Lower leg skin (tissue), 4 donors: ENCODE data around the gene STAT4. TPM values are rescaled to one million over a fixed set of nuclear protein-coding genes. Genes with fewer than 3 reads are reported as not detected.
A peak's percentile ranks its signal among the peaks of the same experiment; 100 is the strongest.

Source experiments
- DNase-seq, 2 donors: peaks; one replicate each; pipeline ENCODE4 v3.0.0-alpha.2; 2019; ENCODE audit warnings: low spot score in 2 of 2
- H3K4me3 ChIP-seq: fragments of 200-600 bp; sonication (generic); 2 replicates; pipeline ENCODE4 v1.5.1; 2017; ENCODE audit warnings: mild to moderate bottlenecking, low read depth; ENCODE audit not compliant: poor library complexity, severe bottlenecking
- CTCF ChIP-seq, 3 donors: fragments of 450-650 bp; IDR thresholded peaks; one replicate each; pipeline ENCODE4 v1.5.1; 2016; ENCODE audit warnings: antibody characterized with exemption in 3 of 3, mild to moderate bottlenecking in 3 of 3, moderate library complexity in 2 of 3
- POLR2A ChIP-seq, 2 donors: fragments of 450-650 bp; IDR thresholded peaks; one replicate each; pipeline ENCODE4 v1.6.1; 2016 to 2017; ENCODE audit warnings: antibody characterized with exemption in 2 of 2, mild to moderate bottlenecking in 1 of 2, moderate library complexity in 1 of 2
- WGBS, 2 donors: methylation state at CpG; one replicate each; pipeline ENCODE4 v1.1.5; 2018; 5-methylcytosine and 5-hydroxymethylcytosine counted together
- intact Hi-C: fragments of 100-400 bp; cut with DNase I; formaldehyde crosslinking; loops from one replicate; pipeline ENCODE4 v1.15.0; 2023; ENCODE audit warnings: low total_unique reads
- total RNA-seq, 4 donors: library from RNA; depleted of rRNA; stranded (reverse); fragments of >200 nt; gene quantifications; one replicate each; pipeline ENCODE4 v1.1.0, GENCODE V29; 2016

The STAT4 gene
- total RNA-seq, 4 donors from 2014 or later = 0.46 to 4.3 (median 1.3) TPM

DNA sequence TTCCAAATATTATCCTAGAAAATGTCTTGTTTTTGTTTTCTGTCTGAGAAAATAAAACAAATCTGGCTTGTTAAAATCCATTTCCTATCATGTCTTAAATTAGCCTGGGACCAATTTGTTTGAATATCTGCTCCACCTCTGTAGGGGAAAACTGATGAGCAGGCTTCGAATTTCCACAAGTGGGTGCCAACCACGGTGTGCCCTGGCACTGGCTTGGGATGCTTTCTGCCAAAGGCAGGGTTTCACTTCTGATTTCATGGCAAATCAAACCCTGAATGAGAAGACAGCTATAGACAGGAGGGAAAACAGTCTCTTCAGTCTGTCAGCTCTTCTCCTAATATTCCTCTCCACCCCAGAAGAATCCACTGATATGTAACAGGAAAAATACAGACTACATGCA lies 33.7 kb upstream of the STAT4 start:
- intact Hi-C loops = no loop called here
- DNase-seq = no peak
- 28 to 42% methylated on average over 2 of the region's 2 CpGs for WGBS, 2 donors
- TF ChIP-seq POLR2A (IDR thresholded peaks at IDR 0.05) (no peak), CTCF (IDR thresholded peaks at IDR 0.05) (no peak)
- no peak overlapping the region for H3K4me3 ChIP-seq

GRCh38 chr2:191183516-191183915 lies 32.7 kb upstream of the STAT4 start:
- no peak for TF ChIP-seq POLR2A (IDR thresholded peaks at IDR 0.05)
- no peak for TF ChIP-seq CTCF (IDR thresholded peaks at IDR 0.05)
- no peak for DNase-seq
- intact Hi-C loops = no loop called here
- no peak overlapping the region for H3K4me3 ChIP-seq

GRCh38 chr2:191183081-191183480 lies 32.3 kb upstream of the STAT4 start:
- intact Hi-C loops = no loop called here
- no peak for DNase-seq

GRCh38 chr2:191180713-191181112 lies 29.9 kb upstream of the STAT4 start:
- peak in 1 of 2 donors; percentile 30 for DNase-seq
- intact Hi-C loops = no loop called here
- no peak for TF ChIP-seq CTCF (IDR thresholded peaks at IDR 0.05)
- TF ChIP-seq POLR2A (IDR thresholded peaks at IDR 0.05) = no peak
- no peak overlapping the region for H3K4me3 ChIP-seq

More at GRCh38 chr2:191183081-191183480, 32.3 kb upstream of the STAT4 start:
- 84 to 88% methylated on average over 2 of the region's 2 CpGs for WGBS, 2 donors
- H3K4me3 ChIP-seq = no peak overlapping the region
- TF ChIP-seq POLR2A (IDR thresholded peaks at IDR 0.05) = no peak
- TF ChIP-seq CTCF (IDR thresholded peaks at IDR 0.05) = no peak

- intact Hi-C loops = no loop called here
- TF ChIP-seq POLR2A (IDR thresholded peaks at IDR 0.05) (no peak), CTCF (IDR thresholded peaks at IDR 0.05) (no peak)
- no peak for DNase-seq
Observed at GRCh38 chr2:191180276-191180675, 29.5 kb upstream of the STAT4 start.

DNA sequence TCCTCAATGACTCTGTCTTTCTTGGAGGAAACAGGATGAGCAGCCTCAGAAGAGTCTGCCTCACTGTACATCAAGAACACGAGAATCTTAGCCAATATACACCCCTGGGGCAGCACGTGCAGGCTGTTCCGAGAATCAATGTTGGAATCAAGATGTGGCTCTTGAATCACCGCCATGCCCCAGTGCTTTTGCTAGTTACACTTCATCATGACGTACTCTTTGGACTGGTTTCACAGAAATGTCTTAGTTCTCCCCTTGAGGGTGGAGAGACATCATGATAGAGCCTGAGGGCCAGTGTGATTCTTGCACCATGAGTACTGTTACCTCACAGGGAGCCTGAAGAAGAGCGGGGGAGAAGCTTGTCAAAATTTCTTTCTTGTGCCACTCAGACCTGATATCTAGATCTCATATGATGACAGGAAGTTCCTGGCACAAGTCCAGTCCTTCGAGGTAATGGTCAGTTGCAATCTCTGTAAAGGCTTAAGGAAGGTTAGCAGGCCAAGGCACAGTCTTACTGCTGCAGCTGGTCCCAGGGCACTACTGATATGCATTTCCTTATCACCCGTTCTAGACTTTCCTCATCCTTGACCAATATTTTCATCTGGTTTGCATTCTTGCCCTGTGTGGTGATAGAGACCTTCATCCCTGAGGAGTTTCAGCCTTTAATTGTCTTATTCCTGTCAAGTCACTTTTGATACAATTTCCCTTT lies 28.2 kb upstream of the STAT4 start:
- H3K4me3 ChIP-seq = no peak overlapping the region
- intact Hi-C loops = no loop called here
- DNase-seq = peak; percentile 82 to 92
- TF ChIP-seq POLR2A (IDR thresholded peaks at IDR 0.05) (no peak), CTCF (IDR thresholded peaks at IDR 0.05) (no peak)
- 55% methylated on average over 8 of the region's 8 CpGs for WGBS, 2 donors

More at GRCh38 chr2:191180276-191180675, 29.5 kb upstream of the STAT4 start:
- 90 to 92% methylated on average over 2 of the region's 2 CpGs for WGBS, 2 donors
- no peak overlapping the region for H3K4me3 ChIP-seq
